Measurements from ENCODE around the gene LSP1.
A peak's percentile ranks its signal among the peaks of the same experiment; 100 is the strongest.

The LSP1 gene

DNA sequence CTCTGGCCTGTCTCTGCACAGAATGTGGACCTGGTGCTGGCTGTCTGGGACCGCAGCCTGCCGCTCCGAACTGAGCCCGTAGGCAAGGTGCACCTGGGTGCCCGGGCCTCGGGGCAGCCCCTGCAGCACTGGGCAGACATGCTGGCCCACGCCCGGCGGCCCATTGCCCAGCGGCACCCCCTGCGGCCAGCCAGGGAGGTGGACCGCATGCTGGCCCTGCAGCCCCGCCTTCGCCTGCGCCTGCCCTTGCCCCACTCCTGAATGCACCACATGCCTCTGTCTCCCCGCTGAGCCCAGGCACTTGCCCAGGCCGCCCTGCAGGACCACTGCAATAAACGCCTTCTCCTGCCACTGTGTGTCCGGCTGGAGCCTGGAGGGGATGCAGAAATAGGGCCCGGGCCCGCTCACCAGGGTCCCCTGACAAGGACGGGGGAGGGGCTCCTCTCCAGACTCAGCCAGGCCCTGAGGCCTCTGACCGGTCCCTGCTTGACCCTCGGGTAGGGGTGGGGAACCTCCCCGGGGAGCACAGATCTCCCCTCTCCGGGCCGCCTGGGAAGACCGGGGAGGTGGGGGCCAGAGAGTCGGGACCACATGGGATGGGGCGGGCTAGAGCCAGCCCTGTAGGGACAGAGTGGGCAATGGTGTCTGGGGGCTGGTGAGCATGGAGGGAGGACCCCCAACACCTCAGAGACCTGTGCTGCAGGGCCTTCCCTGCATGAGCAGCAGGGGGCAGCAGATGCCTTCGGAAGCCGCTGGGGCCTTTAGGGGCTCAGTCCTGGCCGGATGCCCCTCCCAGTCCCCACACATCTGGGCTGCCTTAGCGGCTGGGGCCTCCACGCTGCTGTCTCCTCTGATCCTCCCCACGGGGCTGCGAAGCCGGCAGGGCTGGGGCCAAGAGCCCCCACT lies 15.5 kb upstream of the LSP1 start:
- peak; percentile 63 to 73 for DNase-seq

GRCh38 chr11:1838077-1838425 lies 14.8 kb upstream of the LSP1 start:
- TF ChIP-seq GATA1 (IDR thresholded peaks at IDR 0.05; ENCODE audit: low read depth, low read length): no peak
- no peak for TF ChIP-seq POLR2A (IDR thresholded peaks at IDR 0.05; ENCODE audit: low read length)
- DNase-seq: peak in 1 of 2 experiments; percentile 39

More for the DNA sequence above, 15.5 kb upstream of the LSP1 start:
- TF ChIP-seq POLR2A (IDR thresholded peaks at IDR 0.05; ENCODE audit: low read length) (no peak), GATA1 (IDR thresholded peaks at IDR 0.05; ENCODE audit: low read depth, low read length) (no peak)

DNA sequence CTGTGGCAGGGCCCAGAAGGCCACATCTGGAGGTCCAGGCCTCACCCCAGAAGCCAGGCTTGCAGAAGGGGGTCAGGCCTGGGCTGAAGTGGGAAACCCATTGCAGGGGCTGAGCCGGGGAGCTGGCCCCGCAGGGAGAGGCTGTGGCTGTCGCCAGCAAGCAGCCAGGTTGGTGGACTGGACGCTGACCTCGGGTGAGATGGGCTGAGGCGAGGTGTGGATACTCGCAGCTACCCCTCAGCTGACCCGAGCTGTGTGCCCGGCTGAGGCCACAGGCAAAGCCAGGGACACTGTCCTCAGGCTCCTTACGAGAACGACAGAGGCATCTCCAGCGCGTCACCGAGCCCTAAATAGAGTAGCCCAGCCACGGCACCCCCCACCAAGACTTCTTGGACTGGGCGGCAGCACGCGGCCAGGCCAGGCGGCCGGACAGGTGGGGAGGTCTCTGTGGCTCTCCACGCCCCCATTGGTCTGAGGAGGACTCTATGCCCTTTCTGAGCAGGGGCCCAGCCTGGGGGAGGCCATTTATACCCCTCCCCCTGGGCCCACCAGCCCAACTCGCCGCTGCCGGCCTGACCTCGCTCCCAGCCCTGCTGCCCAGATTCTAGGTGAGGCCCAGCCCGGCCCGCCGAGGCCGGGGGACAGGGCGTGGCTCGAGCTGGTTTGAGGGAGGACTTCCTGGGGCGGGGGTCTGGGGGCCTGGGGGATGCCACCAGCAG lies 14.3 kb upstream of the LSP1 start, which contains the start of gene TNNI2:
Gene TNNI2 (plus strand): TSS at position 556 of the 719 bp plus-strand sequence. CDS start 716 bp downstream, outside the sequence.
- no peak for DNase-seq
- no peak for TF ChIP-seq POLR2A (IDR thresholded peaks at IDR 0.05; ENCODE audit: low read length)
- TF ChIP-seq GATA1 (IDR thresholded peaks at IDR 0.05; ENCODE audit: low read depth, low read length): no peak

DNA sequence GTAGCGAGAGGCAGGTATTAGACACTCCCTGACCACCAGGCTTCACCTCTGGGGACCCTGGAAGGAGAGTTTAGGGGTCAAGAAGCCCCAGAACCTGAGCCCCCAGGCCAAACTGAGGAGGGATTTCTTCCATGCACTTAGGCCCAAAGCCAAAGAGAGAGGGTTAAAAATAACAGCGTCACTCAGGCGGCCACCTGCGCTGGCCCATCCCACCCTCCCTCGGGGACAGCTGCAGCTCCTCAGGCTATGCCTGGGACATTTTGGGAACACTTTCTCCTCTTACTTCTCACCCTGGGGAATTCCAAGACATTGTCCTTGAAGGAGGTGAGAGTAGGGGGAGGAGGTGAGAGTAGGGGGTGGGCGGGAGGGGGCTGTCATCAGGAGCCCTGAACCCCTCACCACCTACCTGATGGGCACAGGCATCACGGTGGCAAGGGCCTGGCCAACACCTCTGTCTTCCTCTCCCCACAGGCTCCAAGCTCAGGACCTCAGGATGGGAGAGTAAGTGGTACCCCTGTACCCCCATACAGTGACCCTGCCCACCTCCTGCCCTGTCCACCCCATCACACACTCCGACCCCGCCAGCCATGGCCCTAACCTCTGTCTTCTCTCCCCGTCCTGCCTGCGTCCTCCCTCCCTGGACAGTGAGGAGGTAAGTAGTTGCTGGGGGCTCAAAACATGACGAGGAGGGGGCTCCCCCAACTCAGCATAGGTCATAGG lies 13.5 kb upstream of the LSP1 start:
- DNase-seq: no peak
- no peak for TF ChIP-seq GATA1 (IDR thresholded peaks at IDR 0.05; ENCODE audit: low read depth, low read length)
- TF ChIP-seq POLR2A (IDR thresholded peaks at IDR 0.05; ENCODE audit: low read length): no peak

- DNase-seq: peak in 1 of 2 experiments; percentile 15
- TF ChIP-seq GATA1 (IDR thresholded peaks at IDR 0.05; ENCODE audit: low read depth, low read length) (no peak), POLR2A (IDR thresholded peaks at IDR 0.05; ENCODE audit: low read length) (no peak)
Observed at GRCh38 chr11:1839924-1840779, 12.7 kb upstream of the LSP1 start.

DNA sequence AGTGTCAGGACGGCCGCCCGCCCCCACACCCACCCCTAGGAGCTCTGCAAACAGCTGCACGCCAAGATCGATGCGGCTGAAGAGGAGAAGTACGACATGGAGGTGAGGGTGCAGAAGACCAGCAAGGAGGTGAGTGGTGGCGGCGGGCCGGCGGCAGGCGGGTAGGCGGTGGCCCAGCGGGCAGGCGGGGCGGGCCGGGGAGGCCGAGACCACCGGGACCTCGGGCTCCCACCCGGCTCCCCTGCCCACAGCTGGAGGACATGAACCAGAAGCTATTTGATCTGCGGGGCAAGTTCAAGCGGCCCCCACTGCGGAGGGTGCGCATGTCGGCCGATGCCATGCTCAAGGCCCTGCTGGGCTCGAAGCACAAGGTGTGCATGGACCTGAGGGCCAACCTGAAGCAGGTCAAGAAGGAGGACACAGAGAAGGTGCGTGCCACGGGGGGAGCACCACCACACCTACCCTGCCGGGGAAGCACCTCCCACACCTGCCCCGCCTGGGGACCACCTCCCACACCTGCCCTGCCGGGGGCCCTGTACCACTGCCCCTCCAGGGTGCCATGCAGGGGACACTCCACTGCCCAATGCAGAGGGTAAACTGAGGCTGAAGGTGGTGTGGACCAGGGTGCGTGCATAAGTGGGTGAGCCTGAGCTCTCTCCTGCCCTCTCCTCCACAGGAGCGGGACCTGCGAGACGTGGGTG lies 12.0 kb upstream of the LSP1 start:
- DNase-seq: no peak
- TF ChIP-seq GATA1 (IDR thresholded peaks at IDR 0.05; ENCODE audit: low read depth, low read length) (no peak), POLR2A (IDR thresholded peaks at IDR 0.05; ENCODE audit: low read length) (no peak)

GRCh38 chr11:1841511-1842148 lies 11.3 kb upstream of the LSP1 start:
- DNase-seq: no peak
- no peak for TF ChIP-seq POLR2A (IDR thresholded peaks at IDR 0.05; ENCODE audit: low read length)
- no peak for TF ChIP-seq GATA1 (IDR thresholded peaks at IDR 0.05; ENCODE audit: low read depth, low read length)

GRCh38 chr11:1842149-1843097 lies 10.5 kb upstream of the LSP1 start:
- TF ChIP-seq GATA1 (IDR thresholded peaks at IDR 0.05; ENCODE audit: low read depth, low read length): no peak
- TF ChIP-seq POLR2A (IDR thresholded peaks at IDR 0.05; ENCODE audit: low read length): no peak
- DNase-seq: peak; percentile 37 to 50

DNA sequence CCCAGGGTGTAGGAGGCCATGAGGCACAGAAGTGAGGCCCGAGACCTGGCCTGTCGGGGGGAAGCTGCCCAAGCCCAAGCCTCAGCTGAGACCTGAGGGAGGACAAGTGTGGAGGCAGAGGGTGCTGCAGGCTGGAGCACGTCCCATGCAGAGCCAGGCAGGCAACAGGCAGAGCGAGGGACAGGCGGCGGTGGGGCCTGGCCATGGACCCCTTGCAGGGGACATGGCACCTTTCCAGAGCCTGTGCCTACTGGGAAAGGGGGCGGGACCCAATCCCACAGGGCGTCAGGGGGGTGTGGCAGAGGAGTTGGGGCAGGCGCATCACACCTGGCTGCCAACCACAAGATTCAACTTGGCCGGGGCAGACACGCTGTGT lies 9.8 kb upstream of the LSP1 start:
- no peak for DNase-seq
- TF ChIP-seq POLR2A (IDR thresholded peaks at IDR 0.05; ENCODE audit: low read length): no peak
- TF ChIP-seq GATA1 (IDR thresholded peaks at IDR 0.05; ENCODE audit: low read depth, low read length): no peak

- peak in 1 of 2 experiments; percentile 25 for DNase-seq
- TF ChIP-seq GATA1 (IDR thresholded peaks at IDR 0.05; ENCODE audit: low read depth, low read length) (no peak), POLR2A (IDR thresholded peaks at IDR 0.05; ENCODE audit: low read length) (no peak)
Observed at GRCh38 chr11:1843796-1844195, 9.1 kb upstream of the LSP1 start.
